GM21723 (cell line): ENCODE measurements around the gene FCRLB.
"Not testable (repeated sequence)": the region's sequence is repeated elsewhere in the genome, so short reads cannot be mapped to it uniquely, and the experiment has no call there.

Experiments
- ATAC-seq: cut with Tn5 transposase; IDR thresholded peaks from one replicate; pipeline ENCODE4 v1.9.1; 2021; ENCODE audit warnings: mild to moderate bottlenecking, moderate library complexity; ENCODE audit not compliant: unreplicated experiment

Gene FCRLB, protein sequence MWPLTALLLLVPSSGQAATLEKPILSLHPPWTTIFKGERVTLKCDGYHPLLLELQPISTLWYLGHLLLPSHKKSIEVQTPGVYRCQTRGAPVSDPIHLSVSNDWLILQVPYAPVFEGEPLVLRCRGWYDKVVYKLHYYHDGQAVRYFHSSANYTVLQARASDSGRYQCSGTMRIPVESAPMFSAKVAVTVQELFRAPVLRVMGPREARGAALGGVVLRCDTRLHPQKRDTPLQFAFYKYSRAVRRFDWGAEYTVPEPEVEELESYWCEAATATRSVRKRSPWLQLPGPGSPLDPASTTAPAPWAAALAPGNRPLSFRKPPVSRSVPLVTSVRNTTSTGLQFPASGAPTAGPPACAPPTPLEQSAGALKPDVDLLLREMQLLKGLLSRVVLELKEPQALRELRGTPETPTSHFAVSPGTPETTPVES

DNA sequence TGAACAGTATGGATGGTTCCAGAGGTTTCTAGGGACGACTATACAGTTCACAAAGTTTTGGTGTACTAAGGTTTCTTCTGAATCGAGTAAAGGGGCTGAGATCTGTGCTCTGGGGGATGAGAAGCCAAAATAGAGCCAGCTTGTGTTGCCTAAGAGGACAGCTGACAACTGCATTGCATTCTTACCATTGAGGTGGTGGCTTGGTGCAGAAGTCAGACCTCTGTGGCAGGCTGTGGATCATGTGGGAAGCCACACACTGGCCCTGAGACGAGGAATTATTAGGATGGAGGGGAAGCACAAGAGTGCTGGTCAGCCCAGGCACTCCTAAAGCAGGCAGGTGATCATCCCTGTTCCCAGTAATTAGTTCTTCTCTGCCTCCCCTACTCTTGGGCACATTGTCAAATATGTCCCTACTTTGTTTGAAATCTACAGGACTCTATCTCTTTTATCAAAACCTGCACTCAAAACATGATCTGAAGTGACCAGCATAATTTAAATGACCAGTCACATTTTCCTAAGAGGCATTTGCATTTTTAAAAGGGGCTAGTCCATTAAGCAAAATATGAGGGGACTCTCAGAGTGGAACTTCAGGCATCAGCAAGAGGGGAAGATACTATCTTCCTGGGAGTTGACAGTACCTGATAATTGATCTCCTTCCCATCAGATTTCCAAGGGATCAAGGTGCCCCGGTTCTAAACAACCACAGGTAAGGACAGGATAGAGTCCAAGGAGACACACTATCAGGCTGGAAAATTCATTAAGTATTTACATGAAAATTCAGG lies at the start of gene FCRLB:
Gene FCRLB, plus strand, starts transcription at position 589 of the 782 bp plus-strand sequence. CDS start 1,129 bp downstream, outside the sequence.
- no peak for ATAC-seq

DNA sequence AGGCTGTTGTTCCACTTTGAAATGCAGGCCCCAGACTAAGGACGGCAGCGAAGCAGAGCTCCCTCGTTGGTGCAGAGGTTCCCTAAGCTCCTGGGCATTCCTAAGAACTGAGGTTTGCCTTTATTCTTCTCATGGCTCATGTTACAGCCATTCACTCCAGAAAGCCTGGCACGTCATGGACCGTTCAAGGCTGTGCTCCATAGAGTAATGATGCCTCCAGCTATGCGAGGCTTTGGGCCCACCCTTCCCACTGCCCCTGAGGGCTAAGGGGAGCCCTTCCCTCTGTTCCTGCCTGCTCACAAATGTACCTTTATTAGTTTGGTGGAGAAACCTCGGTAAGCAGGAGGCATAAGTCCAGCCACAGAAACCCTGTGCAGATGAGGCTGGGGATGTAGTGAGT lies 47.9 kb upstream of the FCRLB start:
- not testable (repeated sequence) for ATAC-seq

DNA sequence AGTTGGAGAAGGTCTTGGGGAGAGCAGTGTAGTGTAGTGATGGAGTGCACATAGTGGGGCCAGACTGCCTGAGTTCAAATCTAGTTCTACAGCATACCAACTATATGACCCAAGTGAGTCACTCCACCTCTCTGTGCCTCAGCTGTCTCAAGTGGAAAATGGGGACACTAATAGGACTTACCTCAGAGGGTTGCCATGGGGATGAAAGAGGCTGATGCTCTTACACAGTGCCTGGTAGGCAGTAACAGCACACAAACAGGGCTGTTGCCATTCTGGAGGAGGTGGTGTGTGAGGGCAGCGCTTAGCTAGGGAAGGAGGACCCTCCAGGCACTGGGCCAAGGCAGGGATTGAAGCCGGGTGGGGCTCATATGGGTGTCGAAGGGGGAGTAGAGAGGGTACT lies 46.9 kb upstream of the FCRLB start:
- ATAC-seq = not testable (repeated sequence)

DNA sequence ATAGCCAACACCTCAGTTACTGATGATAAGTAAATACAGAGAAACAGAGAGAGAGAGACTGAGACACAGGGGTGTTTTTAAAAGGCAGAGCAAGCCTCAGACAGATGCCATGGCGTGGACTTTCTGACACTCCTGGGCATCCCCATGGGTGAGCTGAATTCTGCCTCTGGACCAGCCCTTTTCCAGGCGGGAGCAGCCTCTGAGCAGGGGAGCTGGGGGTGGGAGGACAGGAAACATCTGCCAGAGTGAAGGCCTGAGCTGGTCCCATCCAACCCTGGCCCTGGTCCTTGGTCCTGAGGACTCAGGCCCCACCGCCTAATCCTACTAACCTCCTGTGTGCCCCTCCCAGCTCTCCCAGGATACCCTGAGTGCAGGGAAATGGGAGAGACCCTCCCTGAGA lies 46.4 kb upstream of the FCRLB start:
- not testable (repeated sequence) for ATAC-seq

DNA sequence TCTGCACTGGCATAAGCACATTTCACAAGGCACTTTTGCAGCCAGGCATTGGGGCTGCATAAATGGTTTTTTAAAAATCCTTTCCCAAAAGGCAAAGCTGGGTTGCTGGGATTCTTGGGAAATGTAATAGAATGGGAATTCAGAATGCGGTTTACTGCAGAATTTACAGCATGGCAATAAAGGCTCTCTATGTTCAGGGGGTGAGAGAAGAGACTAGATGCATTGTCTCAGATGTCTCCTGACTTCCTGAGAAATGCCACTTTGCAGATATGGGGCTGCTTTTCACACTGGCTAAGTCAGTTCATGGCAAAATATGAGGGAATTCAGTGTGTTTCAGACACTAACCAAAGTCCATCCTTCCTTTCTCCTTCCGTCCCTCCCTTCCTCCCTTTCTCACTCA lies 44.9 kb upstream of the FCRLB start:
- ATAC-seq = no peak

DNA sequence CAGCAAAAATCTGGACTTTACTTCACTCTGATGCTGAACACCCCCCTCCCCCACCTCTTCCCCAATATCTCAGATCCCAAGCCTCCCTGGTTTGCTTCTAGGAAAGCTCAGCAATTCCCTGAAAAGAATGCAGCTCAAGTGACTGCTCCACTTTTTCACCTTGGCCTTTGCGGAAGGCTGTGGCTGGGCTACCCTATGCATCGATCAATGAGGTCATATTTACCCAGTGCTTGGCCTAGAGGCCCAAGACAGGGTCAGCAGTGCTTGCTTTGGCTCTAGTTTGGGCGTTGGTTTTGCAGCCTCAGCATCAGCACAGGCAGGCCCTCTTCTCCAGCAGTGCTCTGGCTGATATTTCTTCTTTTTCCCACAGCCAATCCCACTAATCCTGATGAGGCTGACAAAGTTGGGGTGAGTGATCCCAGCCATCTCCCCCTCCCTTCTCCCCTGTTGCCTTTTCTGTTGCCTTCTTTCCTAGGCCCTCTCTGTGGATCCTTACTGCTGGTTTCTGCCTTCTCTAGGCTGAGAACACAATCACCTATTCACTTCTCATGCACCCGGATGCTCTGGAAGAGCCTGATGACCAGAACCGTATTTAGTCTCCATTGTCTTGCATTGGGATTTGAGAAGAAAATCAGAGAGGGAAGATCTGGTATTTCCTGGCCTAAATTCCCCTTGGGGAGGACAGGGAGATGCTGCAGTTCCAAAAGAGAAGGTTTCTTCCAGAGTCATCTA lies 44.2 kb upstream of the FCRLB start:
- ATAC-seq = no peak

DNA sequence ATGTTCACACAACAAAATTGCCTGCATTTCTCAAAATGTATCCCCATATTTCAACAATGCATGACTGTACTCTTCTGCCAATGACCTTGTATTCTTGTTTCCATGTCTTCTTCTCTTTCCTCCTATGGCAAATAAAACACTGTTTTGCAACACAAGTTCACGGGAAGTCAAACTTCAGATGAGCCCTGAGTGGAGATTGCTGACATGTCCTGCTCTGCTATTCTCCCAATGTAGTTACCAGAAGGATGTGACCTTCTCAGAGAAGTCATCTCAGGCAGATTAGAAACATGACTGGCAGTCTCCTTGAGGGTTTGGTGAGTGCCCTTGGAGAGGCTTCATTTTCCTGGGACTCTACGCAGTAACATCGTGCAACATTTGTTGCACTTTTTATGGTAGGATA lies 42.8 kb upstream of the FCRLB start:
- no peak for ATAC-seq

DNA sequence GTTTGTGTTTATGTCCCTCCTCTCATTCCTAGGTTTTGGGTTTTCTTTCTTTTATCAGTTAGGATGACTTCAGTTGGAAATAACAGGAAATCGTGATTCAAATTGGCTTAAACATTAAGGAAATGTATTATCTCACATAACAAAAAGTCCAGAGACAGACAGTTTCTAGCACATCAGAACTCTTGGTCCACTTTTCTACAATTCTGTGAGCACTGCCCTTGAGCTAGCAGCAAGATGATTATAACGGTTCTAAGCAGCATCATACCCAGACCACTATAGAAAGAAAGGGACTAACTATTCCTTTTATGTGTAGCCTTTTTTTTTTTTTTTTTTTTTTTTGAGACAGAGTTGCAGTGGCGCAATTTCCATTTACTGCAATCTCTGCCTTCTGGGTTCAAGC lies 39.5 kb upstream of the FCRLB start:
- ATAC-seq = no peak

DNA sequence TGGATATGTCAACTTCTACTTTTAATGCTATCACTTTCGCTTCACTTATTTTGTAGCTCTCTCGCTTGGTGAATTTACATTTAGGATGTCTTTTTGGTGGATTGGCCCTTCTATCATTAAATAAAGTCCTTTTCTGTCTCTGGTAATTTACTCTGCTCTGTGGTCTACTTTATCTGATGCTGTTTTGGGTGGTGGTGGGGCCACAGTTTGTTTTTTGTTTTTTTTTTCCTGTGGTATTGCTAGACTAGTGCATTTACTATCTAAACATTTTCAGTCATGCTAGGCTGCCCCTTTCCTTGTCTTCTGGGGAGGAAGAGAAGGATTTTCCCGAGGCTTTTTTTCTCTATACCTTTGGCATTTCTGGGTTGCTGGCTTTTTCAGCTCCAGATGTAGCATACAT lies 32.4 kb upstream of the FCRLB start:
- ATAC-seq = no peak

DNA sequence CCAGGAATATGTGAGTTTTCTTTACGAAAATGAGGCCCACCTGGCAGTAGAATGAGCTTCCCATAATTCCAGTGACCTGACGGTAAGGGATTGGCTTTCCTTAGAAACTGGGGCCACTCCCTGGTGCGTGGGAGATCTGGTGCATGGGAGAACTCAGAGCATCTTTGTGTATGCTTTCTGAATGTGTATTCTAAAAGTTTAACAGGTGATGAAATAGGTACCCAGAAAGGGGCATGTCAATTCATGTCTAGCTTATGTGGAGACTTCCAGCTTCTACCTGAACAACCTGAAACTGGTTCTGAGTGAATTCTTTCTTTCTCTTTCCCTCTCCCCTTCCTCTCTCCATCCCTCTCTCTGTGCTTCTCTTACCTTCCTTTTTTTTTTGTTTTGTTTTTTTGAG lies 29.5 kb upstream of the FCRLB start:
- no peak for ATAC-seq

DNA sequence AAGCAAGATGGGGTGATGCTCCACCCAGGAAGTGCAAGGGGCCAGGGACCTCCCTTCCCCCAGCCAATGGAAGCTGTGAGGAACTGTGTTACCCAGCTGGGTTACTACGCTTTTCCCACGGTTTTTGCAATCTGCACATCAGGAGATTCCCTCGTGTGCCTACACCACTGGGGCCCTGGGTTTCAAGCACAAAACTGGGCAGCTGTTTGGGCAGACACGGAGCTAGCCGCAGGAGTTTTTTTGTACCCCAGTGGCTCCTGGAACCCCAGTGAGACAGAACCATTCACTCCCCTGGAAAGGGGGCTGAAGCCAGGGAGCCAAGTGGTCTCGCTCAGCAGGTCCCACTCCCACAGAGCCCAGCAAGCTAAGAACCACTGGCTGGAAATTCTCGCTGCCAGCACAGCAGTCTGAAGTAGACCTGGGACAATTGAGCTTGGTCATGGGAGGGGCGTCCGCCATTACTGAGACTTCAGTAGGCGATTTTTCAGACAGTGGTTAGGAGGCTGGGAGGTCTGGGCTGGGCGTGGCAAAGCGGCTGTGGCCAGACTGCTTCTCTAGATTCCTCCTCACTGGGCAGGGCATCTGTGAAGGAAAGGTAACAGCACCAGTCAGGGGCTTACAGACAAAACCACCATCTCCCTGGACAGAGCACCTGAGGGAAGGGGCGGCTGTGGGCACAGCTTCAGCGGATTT lies 28.2 kb upstream of the FCRLB start:
- not testable (repeated sequence) for ATAC-seq

DNA sequence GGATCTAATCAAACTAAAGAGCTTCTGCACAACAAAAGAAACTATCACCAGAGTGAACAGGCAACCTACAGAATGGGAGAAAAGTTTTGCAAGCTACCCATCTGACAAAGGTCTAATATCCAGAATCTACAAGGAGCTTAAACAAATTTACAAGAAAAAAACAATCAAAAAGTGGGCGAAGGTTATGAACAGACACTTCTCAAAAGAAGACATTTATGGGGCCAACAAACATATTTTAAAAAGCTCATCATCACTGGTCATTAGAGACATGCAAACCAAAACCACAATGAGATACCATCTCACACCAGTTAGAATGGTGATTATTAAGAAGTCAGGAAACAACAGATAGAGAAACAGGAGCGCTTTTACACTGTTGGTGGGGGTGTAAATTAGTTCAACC lies 23.0 kb upstream of the FCRLB start:
- ATAC-seq = not testable (repeated sequence)

DNA sequence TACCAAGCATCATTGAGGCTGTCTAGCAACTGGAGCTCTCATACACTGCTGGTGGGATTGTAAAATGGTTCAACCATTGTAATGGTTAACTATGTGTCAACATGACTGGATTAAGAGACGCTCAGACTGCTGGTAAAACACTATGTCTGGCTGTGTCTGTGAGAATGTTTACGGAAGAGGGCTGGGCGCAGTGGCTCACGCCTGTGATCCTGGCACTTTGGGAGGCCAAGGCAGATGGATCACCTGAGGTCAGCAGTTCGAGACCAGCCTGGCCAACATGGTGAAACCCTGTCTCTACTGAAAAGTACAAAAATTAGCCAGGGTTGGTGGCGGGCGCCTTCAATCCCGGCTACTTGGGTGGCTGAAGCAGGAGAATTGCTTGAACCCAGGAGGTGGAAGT lies 19.1 kb upstream of the FCRLB start:
- ATAC-seq = no peak

DNA sequence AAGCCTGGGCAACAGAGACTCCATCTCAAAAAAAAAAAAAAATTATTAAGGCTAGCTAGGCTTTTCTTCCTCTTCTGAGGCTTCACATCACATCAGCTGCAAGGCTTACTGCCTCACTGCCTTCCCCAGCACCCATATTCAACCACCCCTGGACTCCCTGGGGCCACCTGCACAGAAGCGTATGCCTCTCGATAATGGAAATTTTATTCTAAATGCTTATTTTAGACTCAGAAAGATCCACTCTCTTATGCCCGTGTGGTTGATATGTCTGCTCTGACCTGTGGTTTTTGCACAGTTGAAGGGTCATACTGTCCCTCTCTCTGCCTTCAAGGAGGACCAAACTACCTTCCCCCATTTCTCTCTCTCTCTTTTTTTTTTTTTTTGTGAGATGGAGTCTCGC lies 15.8 kb upstream of the FCRLB start:
- ATAC-seq = peak; percentile 35

DNA sequence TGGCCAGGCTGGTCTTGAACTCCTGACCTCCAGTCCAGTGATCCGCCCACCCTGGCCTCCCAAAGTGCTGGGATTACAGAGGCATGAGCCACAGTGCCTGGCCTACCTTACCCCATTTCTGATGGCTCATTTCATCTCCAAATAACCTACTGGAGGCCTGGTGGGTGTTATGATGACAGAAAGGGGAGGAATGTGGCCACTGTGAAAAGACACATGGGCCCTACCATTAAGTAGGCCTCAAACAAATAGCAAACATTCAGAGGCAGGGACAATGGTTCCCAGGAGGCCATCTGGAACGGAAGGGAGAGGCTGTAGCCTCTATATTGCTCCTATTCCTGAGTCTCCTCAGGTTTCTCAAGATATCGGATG lies 15.2 kb upstream of the FCRLB start:
- ATAC-seq = no peak

DNA sequence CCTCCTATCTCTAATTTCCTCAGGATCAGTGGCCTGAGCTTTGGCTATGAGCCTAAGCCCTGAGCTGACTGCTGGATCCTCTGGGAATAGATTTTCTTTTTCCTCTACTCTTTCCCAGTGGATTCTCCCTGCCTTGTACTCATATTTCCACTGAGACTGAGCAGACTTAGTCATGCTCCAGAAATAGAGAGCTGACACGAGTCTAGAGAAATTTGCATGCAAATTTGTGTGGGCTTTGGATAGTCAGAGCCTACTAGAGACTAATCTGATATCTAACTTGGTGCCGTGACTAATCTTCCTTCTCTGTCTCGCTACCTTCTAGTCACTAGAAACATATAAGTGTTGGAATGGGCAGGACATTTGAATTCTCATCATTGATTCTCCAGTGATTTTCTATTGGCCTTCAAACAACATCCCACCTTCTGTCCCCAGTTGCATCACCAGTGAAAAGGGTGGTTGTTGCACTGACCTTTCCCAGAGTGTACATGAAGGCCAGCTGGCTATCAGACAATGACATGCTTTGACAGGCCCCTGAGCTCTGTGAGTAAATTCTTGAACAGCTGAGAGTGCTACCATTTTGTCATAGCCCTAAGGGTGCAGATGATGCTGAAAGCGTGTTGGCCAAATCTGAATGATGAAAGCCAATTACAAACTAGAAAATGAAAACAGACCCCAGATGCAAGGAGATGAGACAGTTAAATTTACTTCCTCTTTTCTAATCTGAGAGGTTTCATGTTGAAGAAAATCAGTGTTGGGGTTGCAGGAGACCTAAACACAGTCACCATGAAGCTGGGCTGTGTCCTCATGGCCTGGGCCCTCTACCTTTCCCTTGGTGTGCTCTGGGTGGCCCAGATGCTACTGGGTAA lies 14.6 kb upstream of the FCRLB start, which contains the start of gene FCRLA:
Gene FCRLA, plus strand, starts transcription at position 748 of the 866 bp plus-strand sequence. Its CDS starts 36 bp downstream, at position 784.
- ATAC-seq = peak; percentile 66

DNA sequence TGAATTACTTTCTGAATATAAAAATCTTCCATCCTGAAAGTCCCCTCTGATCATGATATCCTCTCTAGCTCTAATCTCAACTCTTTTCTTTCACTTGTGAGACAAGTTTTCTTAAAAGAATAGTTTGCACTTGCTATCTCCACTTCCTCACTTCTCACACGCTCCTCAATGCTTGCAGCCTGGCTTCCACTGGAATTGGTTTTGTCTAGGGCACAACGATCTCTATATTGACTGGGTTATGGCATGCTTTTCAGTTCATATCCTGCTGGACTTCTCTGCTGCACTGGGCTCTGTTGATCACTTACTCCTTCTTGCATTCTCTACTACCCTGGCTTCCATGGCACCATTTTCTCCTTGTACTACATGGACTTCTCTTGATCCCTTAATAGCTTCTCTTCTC lies 13.8 kb upstream of the FCRLB start:
- peak; percentile 3 for ATAC-seq

DNA sequence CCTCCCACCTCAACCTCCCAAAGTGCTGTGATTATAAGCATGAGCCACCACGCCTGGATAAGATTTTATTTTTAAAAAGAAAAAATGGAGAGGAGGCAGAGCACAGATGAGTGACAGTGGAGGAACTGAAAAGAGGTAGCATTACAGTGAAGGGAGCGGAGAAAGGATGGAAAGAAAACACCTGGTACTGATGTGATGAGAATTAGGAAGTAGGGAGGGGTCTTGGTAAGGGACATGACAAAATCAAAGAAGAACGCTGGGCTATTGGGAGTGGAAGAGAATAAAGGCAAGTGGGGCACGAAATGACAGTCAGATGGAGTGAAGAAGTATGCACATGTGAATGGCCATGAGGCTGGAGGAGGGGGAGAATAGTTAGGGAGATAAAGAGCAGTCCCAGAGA lies 12.0 kb upstream of the FCRLB start:
- ATAC-seq = no peak

DNA sequence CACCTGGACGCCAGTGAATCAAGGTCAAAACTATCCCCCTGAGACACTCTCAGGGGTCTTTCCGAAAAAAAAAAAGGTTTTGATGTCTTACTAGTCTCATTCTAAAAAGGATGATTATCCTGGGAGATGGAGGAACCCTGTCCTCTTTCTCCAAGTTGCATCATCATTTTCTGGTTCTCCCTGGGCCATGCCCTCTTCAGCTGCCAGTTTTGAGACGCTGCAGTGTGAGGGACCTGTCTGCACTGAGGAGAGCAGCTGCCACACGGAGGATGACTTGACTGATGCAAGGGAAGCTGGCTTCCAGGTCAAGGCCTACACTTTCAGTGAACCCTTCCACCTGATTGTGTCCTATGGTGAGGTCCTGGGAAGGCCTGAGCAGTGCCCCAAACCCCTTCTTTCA lies 10.8 kb upstream of the FCRLB start:
- ATAC-seq = no peak
